ENCODE data around the gene WWOX. TPM values are rescaled to one million over a fixed set of nuclear protein-coding genes. Genes with fewer than 3 reads are reported as not detected.

WWOX gene
- total and polyA plus RNA-seq, 2 of the 13 experiments (the other 11 are each of a cell fraction or from before 2014, with no cell fraction given): 9.1 to 37.4 TPM

GRCh38 chr16:78240459-78241222, 141.2 kb downstream of the WWOX start (continued):
- TF ChIP-seq ARNT2 (CRISPR knock-in tag; IDR thresholded peaks at IDR 0.05; ENCODE audit: low read depth) (no peak), THYN1 (CRISPR knock-in tag; IDR thresholded peaks at IDR 0.05; ENCODE audit: borderline replicate concordance, low read depth) (no peak), ZNF792 (CRISPR knock-in tag; IDR thresholded peaks at IDR 0.05) (peak; percentile 49; the same call in 1 of the 2 replicates), NCOA2 (CRISPR knock-in tag; IDR thresholded peaks at IDR 0.05) (peak; percentile 71), MIXL1 (CRISPR knock-in tag; IDR thresholded peaks at IDR 0.05) (0 out of 2 replicates have a peak, but pooled peaks have one; percentile 15), MAF1 (CRISPR knock-in tag; IDR thresholded peaks at IDR 0.05; ENCODE audit: borderline replicate concordance) (no peak), THAP11 (CRISPR knock-in tag; IDR thresholded peaks at IDR 0.05) (peak; percentile 57; the same call in 1 of the 2 replicates), ZNF205 (CRISPR knock-in tag; IDR thresholded peaks at IDR 0.05) (peak; percentile 93), RFX5 (IDR thresholded peaks at IDR 0.05; ENCODE audit: low read depth, low read length) (no peak), ARHGAP35 (CRISPR knock-in tag; IDR thresholded peaks at IDR 0.05; ENCODE audit: borderline replicate concordance) (no peak; the same call in 1 of the 2 replicates), HNRNPUL1 (IDR thresholded peaks at IDR 0.05; ENCODE audit: low read depth, low read length) (no peak), RFX3 (CRISPR knock-in tag; IDR thresholded peaks at IDR 0.05) (no peak), ZNF552 (CRISPR knock-in tag; IDR thresholded peaks at IDR 0.05; ENCODE audit: borderline replicate concordance) (no peak), SP5 (CRISPR knock-in tag; IDR thresholded peaks at IDR 0.05; ENCODE audit: borderline replicate concordance, low read depth) (no peak), RAD21 (CRISPR knock-in tag; IDR thresholded peaks at IDR 0.05) (no peak), ARNT (IDR thresholded peaks at IDR 0.05) (no peak), SRF (IDR thresholded peaks at IDR 0.05; ENCODE audit: low read depth, low read length) (no peak), LBX2 (CRISPR knock-in tag; IDR thresholded peaks at IDR 0.05; ENCODE audit: borderline replicate concordance) (no peak), KDM5A (IDR thresholded peaks at IDR 0.05; ENCODE audit: borderline replicate concordance, low read length) (no peak), MIER2 (CRISPR knock-in tag; IDR thresholded peaks at IDR 0.05) (no peak), ZBTB8A (CRISPR knock-in tag; IDR thresholded peaks at IDR 0.05; ENCODE audit: borderline replicate concordance, low read depth) (no peak), ZNF784 (CRISPR knock-in tag; IDR thresholded peaks at IDR 0.05; ENCODE audit: borderline replicate concordance) (no peak), ZNF383 (CRISPR knock-in tag; IDR thresholded peaks at IDR 0.05; ENCODE audit: borderline replicate concordance) (no peak), FOXM1 (CRISPR knock-in tag; IDR thresholded peaks at IDR 0.05) (no peak), NCOA5 (CRISPR knock-in tag; IDR thresholded peaks at IDR 0.05) (no peak), MED13 (CRISPR knock-in tag; IDR thresholded peaks at IDR 0.05) (0 out of 2 replicates have a peak, but pooled peaks have one; percentile 11), FOSL1 (CRISPR knock-in tag; IDR thresholded peaks at IDR 0.05; ENCODE audit: borderline replicate concordance) (peak; percentile 36; the same call in 1 of the 2 replicates), ZNF501 (CRISPR knock-in tag; IDR thresholded peaks at IDR 0.05) (no peak)
- TF ChIP-seq, protein P1, sequence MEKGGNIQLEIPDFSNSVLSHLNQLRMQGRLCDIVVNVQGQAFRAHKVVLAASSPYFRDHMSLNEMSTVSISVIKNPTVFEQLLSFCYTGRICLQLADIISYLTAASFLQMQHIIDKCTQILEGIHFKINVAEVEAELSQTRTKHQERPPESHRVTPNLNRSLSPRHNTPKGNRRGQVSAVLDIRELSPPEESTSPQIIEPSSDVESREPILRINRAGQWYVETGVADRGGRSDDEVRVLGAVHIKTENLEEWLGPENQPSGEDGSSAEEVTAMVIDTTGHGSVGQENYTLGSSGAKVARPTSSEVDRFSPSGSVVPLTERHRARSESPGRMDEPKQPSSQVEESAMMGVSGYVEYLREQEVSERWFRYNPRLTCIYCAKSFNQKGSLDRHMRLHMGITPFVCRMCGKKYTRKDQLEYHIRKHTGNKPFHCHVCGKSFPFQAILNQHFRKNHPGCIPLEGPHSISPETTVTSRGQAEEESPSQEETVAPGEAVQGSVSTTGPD (CRISPR knock-in tag; IDR thresholded peaks at IDR 0.05): no peak
- TF ChIP-seq, protein P2, sequence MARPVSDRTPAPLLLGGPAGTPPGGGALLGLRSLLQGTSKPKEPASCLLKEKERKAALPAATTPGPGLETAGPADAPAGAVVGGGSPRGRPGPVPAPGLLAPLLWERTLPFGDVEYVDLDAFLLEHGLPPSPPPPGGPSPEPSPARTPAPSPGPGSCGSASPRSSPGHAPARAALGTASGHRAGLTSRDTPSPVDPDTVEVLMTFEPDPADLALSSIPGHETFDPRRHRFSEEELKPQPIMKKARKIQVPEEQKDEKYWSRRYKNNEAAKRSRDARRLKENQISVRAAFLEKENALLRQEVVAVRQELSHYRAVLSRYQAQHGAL (CRISPR knock-in tag; IDR thresholded peaks at IDR 0.05; ENCODE audit: not compliant biosample characterization): no peak
